Uterus (tissue), 4 donors: ENCODE measurements around the gene PRRC1. TPM values are rescaled to one million over a fixed set of nuclear protein-coding genes. Genes with fewer than 3 reads are reported as not detected.

Experiments used
- DNase-seq, 2 donors: peaks; one replicate each; pipeline ENCODE4 v3.0.0-alpha.2; 2019 to 2020
- H3K27ac ChIP-seq, 2 donors: fragments of 200-600 bp; sonication (generic); 1 replicate in 1 of 2; 2 replicates in 1 of 2; pipeline ENCODE4 v1.5.1; 2016 to 2018
- H3K27me3 ChIP-seq, 2 donors: fragments of 200-600 bp; sonication (generic); one replicate each; pipeline ENCODE4 v1.5.1; 2018 to 2019; ENCODE audit warnings: control low read depth in 1 of 2
- H3K36me3 ChIP-seq, 2 donors: fragments of 200-600 bp; sonication (generic); one replicate each; pipeline ENCODE4 v1.5.1; 2019; ENCODE audit warnings: control low read depth in 1 of 2
- H3K4me1 ChIP-seq, 2 donors: fragments of 200-600 bp; sonication (generic); one replicate each; pipeline ENCODE4 v1.5.1; 2018 to 2019; ENCODE audit warnings: control low read depth in 1 of 2
- H3K4me3 ChIP-seq, 2 donors: fragments of 200-600 bp; sonication (generic); 1 replicate in 1 of 2; 2 replicates in 1 of 2; pipeline ENCODE4 v1.5.1; 2018 to 2019; ENCODE audit warnings: mild to moderate bottlenecking in 1 of 2
- H3K9me3 ChIP-seq, 2 donors: fragments of 200-600 bp; sonication (generic); one replicate each; pipeline ENCODE4 v1.5.1; 2019; ENCODE audit warnings: control low read depth in 1 of 2
- POLR2A ChIP-seq, 2 donors: fragments of 450-650 bp; IDR thresholded peaks; one replicate each; pipeline ENCODE4 v1.6.1; 2016; ENCODE audit warnings: antibody characterized with exemption in 2 of 2, mild to moderate bottlenecking in 1 of 2, moderate library complexity in 1 of 2
- intact Hi-C: fragments of 100-400 bp; cut with DNase I; formaldehyde crosslinking; loops from one replicate; pipeline ENCODE4 v1.15.1; 2023; ENCODE audit warnings: low total_unique reads
- total RNA-seq, 4 donors: library from RNA; depleted of rRNA in 3 of 4; stranded (reverse); fragments of >200 nt in 3 of 4; gene quantifications; one replicate each; pipeline versions ENCODE4 v1.1.0 to v1.2.4, GENCODE V29; 2014 to 2023
- TF ChIP-seq, protein P1 (sequence below), 4 experiments: fragments of 200-600 bp in 2 of 4; fragments of 450-650 bp in 2 of 4; sonication (generic) in 2 of 4; IDR thresholded peaks; one replicate each; pipeline ENCODE4 v1.5.1; 2016 to 2019; ENCODE audit warnings: antibody characterized with exemption in 4 of 4, mild to moderate bottlenecking in 2 of 4, moderate library complexity in 1 of 4
- donor health status: DM: yes; HTN: yes; CAD: no.

The PRRC1 gene
- total RNA-seq = 100 to 1,000 TPM in 2 of 4 donors, 10 to 100 TPM in 2; 32.9 to 109 (median 77.3) TPM

DNA sequence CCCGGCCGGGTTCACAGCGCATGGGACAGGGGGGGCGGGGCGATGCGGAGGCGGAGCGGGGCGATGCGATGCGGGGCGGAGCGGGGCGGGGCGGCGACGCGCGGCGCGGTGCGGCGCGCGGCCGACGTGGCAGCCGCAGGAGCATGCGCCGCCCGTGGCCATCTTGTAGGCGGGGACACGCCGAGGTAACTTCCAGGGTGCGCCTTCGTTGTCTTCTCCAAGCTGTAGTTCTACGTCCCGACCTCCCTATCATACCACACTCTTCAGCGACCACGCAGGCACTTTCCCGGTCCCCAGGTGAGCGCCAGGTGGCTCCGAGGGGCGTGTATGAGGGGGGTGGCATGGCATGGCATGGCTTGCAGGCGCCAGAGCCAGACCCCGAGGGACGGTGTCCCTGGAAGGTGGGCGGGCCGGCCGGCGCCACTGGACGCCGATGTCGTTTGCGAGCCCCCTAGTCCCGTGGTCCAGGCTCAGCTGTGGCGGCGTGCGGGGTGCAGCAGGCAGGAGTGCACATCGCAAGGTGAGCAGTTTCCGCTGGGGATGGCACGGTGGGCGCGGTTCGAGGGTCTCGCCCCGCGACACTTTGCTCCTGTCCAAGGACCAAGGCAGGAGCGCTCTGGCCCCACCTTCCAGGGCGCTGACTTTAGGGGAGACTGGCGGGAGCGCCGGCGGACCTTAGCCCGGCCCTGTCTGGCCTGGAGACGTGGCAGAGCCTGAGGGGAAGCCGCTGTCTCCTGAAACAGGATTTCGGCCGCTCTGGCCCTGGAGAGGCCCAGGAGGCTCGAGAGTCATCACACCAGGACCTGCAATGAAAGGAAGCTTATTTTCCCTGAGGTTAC, at the start of gene PRRC1:
PRRC1 (plus strand) TSS at position 161 of the 839 bp plus-strand sequence. CDS start 5,840 bp downstream, outside the sequence.
- no peaks in the 10 kb centered on the region for H3K27me3 ChIP-seq
- peak; percentile 70 to 78 for DNase-seq
- intact Hi-C loops = no loop called here

DNA sequence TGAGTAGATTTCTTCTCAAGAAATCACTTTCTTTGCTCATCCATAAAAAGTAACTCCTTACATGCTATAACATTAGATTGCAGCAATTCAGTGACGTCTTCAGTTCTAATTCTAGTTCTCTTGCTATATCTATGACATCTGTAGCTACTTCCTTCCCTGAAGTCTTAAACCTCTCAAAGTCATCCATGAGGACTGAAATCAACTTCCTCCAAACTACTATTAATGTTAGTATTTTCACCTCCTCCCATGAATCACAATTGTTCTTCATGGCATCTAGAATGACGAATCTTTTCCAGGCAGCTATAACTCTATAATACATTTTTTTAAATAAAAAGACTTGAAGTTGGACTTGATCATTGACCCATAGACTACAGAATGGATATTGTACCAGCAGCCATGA, 46.2 kb upstream of the PRRC1 start:
- Histone ChIP-seq H3K9me3 (no peaks in the 10 kb centered on the region), H3K27ac (no peak overlapping the region), H3K36me3 (no peaks in the 10 kb centered on the region), H3K4me3 (no peak overlapping the region), H3K4me1 (no peaks in the 10 kb centered on the region), H3K27me3 (no peaks in the 10 kb centered on the region)
- intact Hi-C loops = no loop called here
- TF ChIP-seq, protein P1, sequence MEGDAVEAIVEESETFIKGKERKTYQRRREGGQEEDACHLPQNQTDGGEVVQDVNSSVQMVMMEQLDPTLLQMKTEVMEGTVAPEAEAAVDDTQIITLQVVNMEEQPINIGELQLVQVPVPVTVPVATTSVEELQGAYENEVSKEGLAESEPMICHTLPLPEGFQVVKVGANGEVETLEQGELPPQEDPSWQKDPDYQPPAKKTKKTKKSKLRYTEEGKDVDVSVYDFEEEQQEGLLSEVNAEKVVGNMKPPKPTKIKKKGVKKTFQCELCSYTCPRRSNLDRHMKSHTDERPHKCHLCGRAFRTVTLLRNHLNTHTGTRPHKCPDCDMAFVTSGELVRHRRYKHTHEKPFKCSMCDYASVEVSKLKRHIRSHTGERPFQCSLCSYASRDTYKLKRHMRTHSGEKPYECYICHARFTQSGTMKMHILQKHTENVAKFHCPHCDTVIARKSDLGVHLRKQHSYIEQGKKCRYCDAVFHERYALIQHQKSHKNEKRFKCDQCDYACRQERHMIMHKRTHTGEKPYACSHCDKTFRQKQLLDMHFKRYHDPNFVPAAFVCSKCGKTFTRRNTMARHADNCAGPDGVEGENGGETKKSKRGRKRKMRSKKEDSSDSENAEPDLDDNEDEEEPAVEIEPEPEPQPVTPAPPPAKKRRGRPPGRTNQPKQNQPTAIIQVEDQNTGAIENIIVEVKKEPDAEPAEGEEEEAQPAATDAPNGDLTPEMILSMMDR (IDR thresholded peaks at IDR 0.05) = no peak
- TF ChIP-seq POLR2A (IDR thresholded peaks at IDR 0.05) = no peak
- no peak for DNase-seq

More for the DNA sequence above, at the start of gene PRRC1:
- TF ChIP-seq, protein P1 (IDR thresholded peaks at IDR 0.05) = no peak
- TF ChIP-seq POLR2A (IDR thresholded peaks at IDR 0.05) = peak; percentile 41 to 79
- Histone ChIP-seq H3K4me3 (peak within 1 kb of the TSS; percentile 70 to 99), H3K36me3 (no peaks in the 10 kb centered on the region), H3K4me1 (peaks cover 0 to 7% of the 10 kb centered on the region in 2 donors), H3K9me3 (no peaks in the 10 kb centered on the region), H3K27ac (peak within 1 kb of the TSS; percentile 72 to 80)

DNA sequence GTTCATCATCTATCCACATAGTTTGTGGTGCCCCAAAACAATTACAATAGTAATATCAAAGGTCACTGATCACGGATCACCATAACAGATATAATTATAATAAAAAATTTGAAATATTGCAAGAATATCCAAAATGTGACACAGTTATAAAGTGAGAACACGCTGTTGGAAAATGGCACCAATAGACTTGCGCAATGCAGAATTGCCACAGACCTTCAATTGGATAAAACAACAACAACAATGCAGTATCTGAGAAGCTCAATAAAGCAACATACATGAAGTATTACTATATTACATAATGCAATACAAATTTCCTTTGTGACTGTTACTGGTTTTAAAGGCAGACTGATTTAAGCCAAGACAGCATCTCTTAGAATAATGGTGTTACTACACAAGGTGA, 44.7 kb upstream of the PRRC1 start:
- Histone ChIP-seq H3K27ac (no peak overlapping the region), H3K27me3 (no peaks in the 10 kb centered on the region), H3K4me3 (no peak overlapping the region), H3K36me3 (no peaks in the 10 kb centered on the region), H3K4me1 (no peaks in the 10 kb centered on the region), H3K9me3 (no peaks in the 10 kb centered on the region)
- no peak for DNase-seq
- intact Hi-C loops = no loop called here
- TF ChIP-seq POLR2A (IDR thresholded peaks at IDR 0.05) = no peak
- TF ChIP-seq, protein P1 (IDR thresholded peaks at IDR 0.05) = no peak

DNA sequence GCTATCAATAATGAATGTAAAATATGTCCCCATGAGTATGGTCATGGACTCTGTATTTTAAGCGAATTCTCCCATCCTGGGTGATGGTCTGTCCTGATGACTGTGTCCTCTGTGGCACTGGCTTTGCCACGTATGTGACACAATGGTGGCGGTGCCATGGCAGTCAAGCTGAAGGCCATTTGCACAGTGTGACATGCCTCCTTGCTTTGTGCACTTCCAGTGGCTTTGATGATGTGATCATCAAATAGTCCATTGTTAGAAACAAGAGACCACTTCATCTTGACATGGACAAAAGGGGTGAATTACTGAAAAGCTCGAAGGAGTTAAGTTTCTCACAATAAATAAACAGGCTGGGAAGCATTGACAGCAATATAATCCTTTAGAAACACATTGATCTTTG, 31.0 kb upstream of the PRRC1 start:
- Histone ChIP-seq H3K4me1 (no peaks in the 10 kb centered on the region), H3K9me3 (no peaks in the 10 kb centered on the region), H3K27me3 (no peaks in the 10 kb centered on the region), H3K36me3 (no peaks in the 10 kb centered on the region), H3K4me3 (no peak overlapping the region), H3K27ac (no peak overlapping the region)
- TF ChIP-seq POLR2A (IDR thresholded peaks at IDR 0.05) = no peak
- TF ChIP-seq, protein P1 (IDR thresholded peaks at IDR 0.05) = no peak
- no peak for DNase-seq
- intact Hi-C loops = no loop called here
